OCI-LY1 (cell line): Measurements from ENCODE around the gene DNASE1L2.
A peak's percentile ranks its signal among the peaks of the same experiment; 100 is the strongest.

Source experiments
- H2AFZ ChIP-seq: fragments of 200-600 bp; sonication (generic), shearing (Covaris generic); 2 replicates; pipeline ENCODE4 v1.6.0; 2014; ENCODE audit warnings: antibody characterized with exemption, mild to moderate bottlenecking, low read length
- H3F3A ChIP-seq: fragments of 200-600 bp; sonication (generic), shearing (Covaris generic); 2 replicates; pipeline ENCODE4 v1.6.0; 2014; ENCODE audit warnings: mild to moderate bottlenecking, antibody characterized with exemption, low read length, moderate library complexity; ENCODE audit not compliant: insufficient read depth
- H3K27ac ChIP-seq: fragments of 200-600 bp; sonication (generic); 2 replicates; pipeline ENCODE4 v1.5.1; 2014; ENCODE audit warnings: low read length, mixed run types, mild to moderate bottlenecking, low read depth; ENCODE audit not compliant: poor library complexity, severe bottlenecking
- H3K27me3 ChIP-seq: fragments of 200-600 bp; sonication (generic); 2 replicates; pipeline ENCODE4 v1.6.0; 2014; ENCODE audit warnings: antibody characterized with exemption, mild to moderate bottlenecking, low read length, moderate library complexity; ENCODE audit not compliant: insufficient read depth
- H3K36me3 ChIP-seq: fragments of 200-600 bp; sonication (generic); 2 replicates; pipeline ENCODE4 v1.6.1; 2014; ENCODE audit warnings: mild to moderate bottlenecking, antibody characterized with exemption, low read length, moderate library complexity, mixed read lengths; ENCODE audit not compliant: insufficient read depth
- H3K4me1 ChIP-seq: fragments of 200-600 bp; sonication (generic); 2 replicates; pipeline ENCODE4 v1.5.1; 2014; ENCODE audit warnings: mild to moderate bottlenecking, low read length, moderate library complexity; ENCODE audit not compliant: insufficient read depth, severe bottlenecking
- H3K4me2 ChIP-seq: fragments of 200-600 bp; sonication (generic), shearing (Covaris generic); 2 replicates; pipeline ENCODE4 v1.6.1; 2014; ENCODE audit warnings: low read length
- H3K4me3 ChIP-seq: fragments of 200-600 bp; sonication (generic); 2 replicates; pipeline ENCODE4 v1.5.1; 2014; ENCODE audit warnings: low read length, low read depth, mild to moderate bottlenecking, mixed read lengths; ENCODE audit not compliant: poor library complexity, severe bottlenecking
- H3K79me2 ChIP-seq: fragments of 200-600 bp; shearing (Covaris generic); 2 replicates; pipeline ENCODE4 v1.6.1; 2016; ENCODE audit warnings: mixed run types, low read length, mixed read lengths; ENCODE audit not compliant: insufficient read depth
- H3K9ac ChIP-seq: fragments of 200-600 bp; sonication (generic), shearing (Covaris generic); 2 replicates; pipeline ENCODE4 v1.6.1; 2014; ENCODE audit warnings: mild to moderate bottlenecking, low read length, mixed read lengths
- H3K9me2 ChIP-seq: fragments of 200-600 bp; sonication (generic), shearing (Covaris generic); 2 replicates; pipeline ENCODE4 v1.6.1; 2014; ENCODE audit warnings: low read depth, mild to moderate bottlenecking, low read length, mixed read lengths
- H3K9me3 ChIP-seq: fragments of 200-600 bp; shearing (Covaris generic); 2 replicates; pipeline ENCODE4 v1.6.1; 2014; ENCODE audit warnings: low read length, mixed read lengths
- H4K20me1 ChIP-seq: fragments of 200-600 bp; sonication (generic), shearing (Covaris generic); 2 replicates; pipeline ENCODE4 v1.6.0; 2016; ENCODE audit warnings: mild to moderate bottlenecking, low read length; ENCODE audit not compliant: insufficient read depth
- EZH2 ChIP-seq: fragments of 200-600 bp; sonication (generic), shearing (Covaris generic); IDR thresholded peaks from 2 replicates; pipeline ENCODE4 v1.8.0; 2017; ENCODE audit warnings: borderline replicate concordance, mixed run types, mild to moderate bottlenecking, antibody characterized with exemption, low read length, moderate library complexity, mixed read lengths
- TF ChIP-seq, protein P1 (sequence below): fragments of 200-600 bp; sonication (generic), shearing (Covaris generic); IDR thresholded peaks from 2 replicates; pipeline ENCODE4 v1.5.1; 2017; ENCODE audit warnings: mild to moderate bottlenecking, antibody characterized with exemption, low read length, moderate library complexity, mixed read lengths

The DNASE1L2 gene

DNA sequence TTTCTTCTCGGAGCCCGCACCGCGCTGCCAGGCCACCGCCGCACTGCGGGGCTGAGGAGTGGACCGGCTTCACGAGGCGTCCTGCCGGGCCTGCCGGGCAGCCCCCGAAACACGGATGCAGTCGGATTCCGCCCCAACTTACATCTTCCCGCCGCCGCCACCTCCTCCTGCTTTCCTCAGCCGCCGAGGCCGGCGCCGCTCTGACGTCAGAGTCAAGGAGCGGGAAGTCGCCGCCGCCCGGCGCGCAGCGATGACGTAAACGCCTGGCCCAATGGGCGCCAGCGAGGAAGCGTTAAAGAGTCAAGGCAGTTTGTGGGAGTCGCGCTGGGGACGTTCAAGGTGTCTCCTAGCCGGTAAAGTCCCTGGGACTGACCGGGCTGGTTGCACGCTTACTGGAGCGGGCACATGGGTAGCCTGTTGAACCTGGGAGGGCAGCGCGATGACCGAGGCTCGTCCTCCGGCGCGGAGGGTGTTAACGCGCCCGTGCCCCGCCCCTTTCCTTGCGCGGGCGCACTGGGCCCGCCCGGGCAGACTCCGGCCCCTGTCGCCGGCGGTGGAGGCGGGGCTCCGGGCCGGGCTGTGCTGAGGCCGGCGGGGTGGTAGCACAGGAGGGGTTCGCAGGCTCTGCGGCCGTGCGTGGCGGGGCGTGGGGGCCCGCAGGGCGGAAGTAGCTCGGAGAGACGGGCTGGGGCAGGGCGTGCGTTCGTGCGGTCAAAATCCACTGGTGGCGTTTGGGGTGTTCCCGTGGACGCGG lies 31.8 kb downstream of the DNASE1L2 start, which contains the start of gene RNPS1:
TSS of gene RNPS1 (minus strand) at position 214 of the 754 bp plus-strand sequence. CDS start 3,483 bp downstream, outside the sequence.
- Histone ChIP-seq H3K4me2 (peak within 1 kb of the TSS; percentile 87), H3K9ac (peak within 1 kb of the TSS; percentile 72), H3K27me3 (no peaks in the 10 kb centered on the region), H3K9me3 (no peaks in the 10 kb centered on the region), H3K36me3 (peaks cover 35% of the 10 kb centered on the region), H3K4me3 (peak within 1 kb of the TSS; percentile 86), H3K9me2 (no peaks in the 10 kb centered on the region), H3K27ac (peak within 1 kb of the TSS; percentile 80), H3F3A (no peaks in the 10 kb centered on the region), H3K4me1 (peaks cover 27% of the 10 kb centered on the region), H2AFZ (no peak within 1 kb of the TSS), H3K79me2 (peaks cover 41% of the 10 kb centered on the region), H4K20me1 (no peaks in the 10 kb centered on the region)
- TF ChIP-seq, protein P1, sequence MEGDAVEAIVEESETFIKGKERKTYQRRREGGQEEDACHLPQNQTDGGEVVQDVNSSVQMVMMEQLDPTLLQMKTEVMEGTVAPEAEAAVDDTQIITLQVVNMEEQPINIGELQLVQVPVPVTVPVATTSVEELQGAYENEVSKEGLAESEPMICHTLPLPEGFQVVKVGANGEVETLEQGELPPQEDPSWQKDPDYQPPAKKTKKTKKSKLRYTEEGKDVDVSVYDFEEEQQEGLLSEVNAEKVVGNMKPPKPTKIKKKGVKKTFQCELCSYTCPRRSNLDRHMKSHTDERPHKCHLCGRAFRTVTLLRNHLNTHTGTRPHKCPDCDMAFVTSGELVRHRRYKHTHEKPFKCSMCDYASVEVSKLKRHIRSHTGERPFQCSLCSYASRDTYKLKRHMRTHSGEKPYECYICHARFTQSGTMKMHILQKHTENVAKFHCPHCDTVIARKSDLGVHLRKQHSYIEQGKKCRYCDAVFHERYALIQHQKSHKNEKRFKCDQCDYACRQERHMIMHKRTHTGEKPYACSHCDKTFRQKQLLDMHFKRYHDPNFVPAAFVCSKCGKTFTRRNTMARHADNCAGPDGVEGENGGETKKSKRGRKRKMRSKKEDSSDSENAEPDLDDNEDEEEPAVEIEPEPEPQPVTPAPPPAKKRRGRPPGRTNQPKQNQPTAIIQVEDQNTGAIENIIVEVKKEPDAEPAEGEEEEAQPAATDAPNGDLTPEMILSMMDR, result no peak
- TF ChIP-seq EZH2, result no peak

DNA sequence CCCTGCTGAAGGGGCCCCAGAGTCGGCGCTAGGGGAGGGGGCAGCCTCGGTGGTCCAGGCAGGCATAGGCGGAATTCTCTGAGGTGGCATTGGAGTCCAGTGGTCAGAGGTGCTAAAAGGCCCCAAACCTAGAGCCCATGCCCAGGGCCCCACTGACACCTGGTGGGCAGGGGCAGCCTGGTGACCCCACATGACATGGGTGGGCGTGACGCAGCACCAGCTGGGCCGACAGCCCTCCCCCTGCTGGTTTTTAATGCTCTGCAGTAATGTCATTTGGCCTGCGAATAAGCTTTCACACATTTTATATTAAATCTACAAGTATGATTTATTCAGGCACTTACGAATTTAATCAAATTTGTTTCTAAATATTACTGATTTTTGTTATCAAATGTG lies 33.8 kb downstream of the DNASE1L2 start:
- Histone ChIP-seq H2AFZ (no peak overlapping the region), H3K36me3 (peaks cover 15% of the 10 kb centered on the region), H4K20me1 (no peaks in the 10 kb centered on the region), H3K27me3 (no peaks in the 10 kb centered on the region), H3K9me3 (no peaks in the 10 kb centered on the region), H3K9ac (no peak overlapping the region), H3K4me2 (no peak overlapping the region), H3K9me2 (no peaks in the 10 kb centered on the region), H3K4me1 (peaks cover 27% of the 10 kb centered on the region), H3F3A (no peaks in the 10 kb centered on the region), H3K27ac (no peak overlapping the region), H3K4me3 (no peak overlapping the region), H3K79me2 (peaks cover 25% of the 10 kb centered on the region)
- TF ChIP-seq, protein P1, result no peak
- no peak for TF ChIP-seq EZH2

DNA sequence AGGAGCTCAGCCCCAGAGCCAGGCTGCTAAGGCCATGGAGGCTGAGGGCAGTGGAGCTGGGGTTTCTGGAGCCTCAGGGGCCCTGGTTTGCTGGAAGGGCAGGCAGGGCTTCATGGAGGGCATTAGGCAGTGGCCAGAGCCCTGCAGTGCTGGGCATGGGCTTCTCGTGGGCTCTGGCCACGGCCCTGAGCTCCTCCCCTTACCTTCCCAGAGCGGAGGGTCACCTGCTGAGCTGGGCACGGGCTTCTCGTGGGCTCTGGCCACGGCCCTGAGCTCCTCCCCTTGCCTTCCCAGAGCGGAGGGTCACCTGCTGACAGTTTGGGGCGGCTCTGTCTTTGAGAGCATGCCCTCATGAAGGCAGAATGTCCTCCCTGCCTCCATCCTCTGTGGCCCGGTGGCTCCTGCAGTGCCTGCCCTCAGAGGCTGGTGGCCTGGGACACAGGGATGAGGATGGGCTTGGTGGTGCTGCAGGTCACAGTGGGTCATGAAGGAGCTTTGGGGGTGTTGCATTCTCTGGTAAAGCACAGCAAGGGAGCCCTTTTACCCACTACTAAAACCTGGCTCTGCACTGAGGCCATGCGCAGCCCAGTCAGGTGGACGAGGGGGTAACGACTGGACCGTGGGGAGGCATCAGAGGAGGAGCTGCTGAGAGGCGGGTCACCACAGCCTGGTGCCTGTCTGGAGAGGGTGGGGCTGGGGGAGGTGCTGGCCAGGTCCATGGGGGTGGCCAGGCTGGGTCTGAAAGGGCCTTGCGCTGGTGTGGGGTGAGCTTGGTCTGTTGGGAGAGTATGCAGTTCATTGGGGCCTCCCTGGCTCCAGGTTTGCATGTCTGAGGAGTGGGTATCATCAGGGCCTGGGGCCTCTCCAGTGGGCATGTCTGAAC lies 34.6 kb downstream of the DNASE1L2 start:
- Histone ChIP-seq H3K9ac (no peak overlapping the region), H3K4me2 (no peak overlapping the region), H3K27me3 (no peaks in the 10 kb centered on the region; the same call in 1 of the 2 replicates), H3K36me3 (peaks cover 8% of the 10 kb centered on the region), H3K9me3 (no peaks in the 10 kb centered on the region), H3F3A (no peaks in the 10 kb centered on the region), H3K4me3 (no peak overlapping the region), H3K9me2 (no peaks in the 10 kb centered on the region), H3K27ac (no peak overlapping the region), H3K4me1 (peaks cover 24% of the 10 kb centered on the region), H3K79me2 (peaks cover 18% of the 10 kb centered on the region), H2AFZ (no peak overlapping the region), H4K20me1 (no peaks in the 10 kb centered on the region)
- TF ChIP-seq, protein P1, result no peak
- no peak for TF ChIP-seq EZH2
